Endothelial cell of umbilical vein (primary cell): ENCODE measurements around the gene NGF. TPM values are rescaled to one million over a fixed set of nuclear protein-coding genes. Genes with fewer than 3 reads are reported as not detected.

Experiments used
- BruUV-seq: library from RNA; stranded (reverse); fragments of 400-500 nt; replicated peaks from 2 replicates; lab custom pipeline; 2021; lab: Mats Ljungman, UMichigan
- CTCF ChIA-PET: fragments of 300-600, 350-600 bp; sonication (Branson Sonifier 250); formaldehyde crosslinking; loops from one replicate; lab custom pipeline; 2021; ENCODE audit warnings: antibody characterized with exemption, inconsistent platforms; lab: Charles Lee
- POLR2A ChIA-PET: fragments of 300-600, 350-600 bp; sonication (Branson Sonifier 250); formaldehyde crosslinking; loops from one replicate; lab custom pipeline; 2021; ENCODE audit warnings: antibody characterized with exemption, inconsistent platforms; lab: Charles Lee
- DNase-seq: peaks from one replicate; pipeline ENCODE4 v3.0.0-alpha.2; 2011; ENCODE audit warnings: low read depth, low spot score
- FAIRE-seq: peaks from 2 replicates; lab custom pipeline; 2011; peaks lifted over from hg19 to GRCh38; lab: Jason Lieb, UNC
- H2AFZ ChIP-seq: 2 replicates; pipeline ENCODE4 v1.6.0; 2012; ENCODE audit warnings: low read depth, low read length, control low read depth, inconsistent platforms
- H3K27ac ChIP-seq: 2 replicates; pipeline ENCODE4 v1.5.1; 2011; ENCODE audit warnings: low read depth, mild to moderate bottlenecking, control low read depth, low read length, moderate library complexity; ENCODE audit not compliant: insufficient read depth
- H3K27me3 ChIP-seq, 2 experiments: 2 replicates each; pipeline versions ENCODE4 v1.6.0 to v1.6.1; 2011; ENCODE audit warnings: low read length in 2 of 2, mixed read lengths in 1 of 2; ENCODE audit not compliant: control insufficient read depth in 2 of 2, insufficient read depth in 2 of 2
- H3K36me3 ChIP-seq, 2 experiments: 2 replicates in 1 of 2; 3 replicates in 1 of 2; pipeline ENCODE4 v1.5.1; 2011; ENCODE audit warnings: low read length in 2 of 2, mild to moderate bottlenecking in 1 of 2, moderate library complexity in 1 of 2; ENCODE audit not compliant: control insufficient read depth in 2 of 2, insufficient read depth in 2 of 2; ENCODE audit errors: extremely low read depth in 1 of 2
- H3K4me1 ChIP-seq: 3 replicates; pipeline ENCODE4 v1.5.1; 2011; ENCODE audit warnings: mild to moderate bottlenecking, low read length; ENCODE audit not compliant: control insufficient read depth, insufficient read depth; ENCODE audit errors: extremely low read depth
- H3K4me2 ChIP-seq: 2 replicates; pipeline ENCODE4 v1.6.1; 2011; ENCODE audit warnings: low read length, control low read depth, mixed read lengths; ENCODE audit not compliant: insufficient read depth
- H3K4me3 ChIP-seq, 3 experiments: fragments of 200-600 bp in 1 of 3; sonication (generic), shearing (Covaris generic) in 1 of 3; replicated peaks in 1 of 3; 2 replicates each; pipeline ENCODE4 v1.5.1; 2011 to 2016; ENCODE audit warnings: control low read depth in 3 of 3, low read length in 3 of 3, mild to moderate bottlenecking in 2 of 3, inconsistent platforms in 1 of 3, low read depth in 1 of 3, moderate library complexity in 1 of 3; ENCODE audit not compliant: insufficient read depth in 1 of 3
- H3K79me2 ChIP-seq: 2 replicates; pipeline ENCODE4 v1.6.0; 2012; ENCODE audit warnings: low read length, inconsistent platforms; ENCODE audit not compliant: control insufficient read depth, insufficient read depth
- H3K9ac ChIP-seq: replicated peaks from 2 replicates; pipeline ENCODE3; 2011; ENCODE audit warnings: low read length, control low read depth; ENCODE audit not compliant: insufficient read depth; ENCODE audit errors: extremely low read depth
- H3K9me1 ChIP-seq: replicated peaks from 3 replicates; pipeline ENCODE4 v1.6.0; 2011; ENCODE audit warnings: mild to moderate bottlenecking, low read length; ENCODE audit not compliant: control insufficient read depth, insufficient read depth; ENCODE audit errors: extremely low read depth
- H3K9me3 ChIP-seq: replicated peaks from 2 replicates; pipeline ENCODE4 v1.5.1; 2012; ENCODE audit warnings: low read length, inconsistent platforms; ENCODE audit not compliant: control insufficient read depth, insufficient read depth
- H4K20me1 ChIP-seq: replicated peaks from 2 replicates; pipeline ENCODE3; 2011; ENCODE audit warnings: mild to moderate bottlenecking, low read length; ENCODE audit not compliant: control insufficient read depth, insufficient read depth; ENCODE audit errors: extremely low read depth
- EZH2 ChIP-seq: IDR thresholded peaks from 2 replicates; pipeline ENCODE4 v1.6.1; 2012; ENCODE audit warnings: borderline replicate concordance, low read depth, mild to moderate bottlenecking, moderate library complexity, low read length, inconsistent platforms; ENCODE audit not compliant: severe bottlenecking
- FOS ChIP-seq: IDR thresholded peaks from 2 replicates; pipeline ENCODE4 v1.6.1; 2011; ENCODE audit warnings: mild to moderate bottlenecking, low read length, moderate library complexity, borderline replicate concordance; ENCODE audit not compliant: insufficient read depth
- GATA2 ChIP-seq: IDR thresholded peaks from 2 replicates; pipeline ENCODE4 v1.7.0; 2011; ENCODE audit warnings: low read depth, mild to moderate bottlenecking, moderate library complexity, mixed read lengths, low read length; ENCODE audit not compliant: insufficient read length, insufficient read depth
- JUN ChIP-seq: IDR thresholded peaks from 2 replicates; pipeline ENCODE4 v1.6.1; 2011; ENCODE audit warnings: borderline replicate concordance, low read depth; ENCODE audit not compliant: insufficient read length, insufficient read depth
- MYC ChIP-seq: IDR thresholded peaks from one replicate; pipeline ENCODE4 v1.6.1; 2011; ENCODE audit warnings: mild to moderate bottlenecking, low read depth, low read length
- POLR2A ChIP-seq: IDR thresholded peaks from 2 replicates; pipeline ENCODE4 v1.6.1; 2012; ENCODE audit warnings: low read depth, mild to moderate bottlenecking, control low read depth, low read length
- POLR2AphosphoS5 ChIP-seq: IDR thresholded peaks from 2 replicates; pipeline ENCODE4 v1.6.1; 2012; ENCODE audit warnings: low read depth, mild to moderate bottlenecking, control low read depth, low read length, moderate library complexity; ENCODE audit not compliant: insufficient read depth
- dilution Hi-C: fragments of 300-500 bp; cut with MboI; formaldehyde crosslinking; loops from one replicate; pipeline ENCODE4 v1.15.0; 2019; ENCODE audit warnings: low sequenced_read_pairs; ENCODE audit not compliant: extremely low pct_ligation_motif_present
- intact Hi-C: fragments of 100-400 bp; cut with micrococcal nuclease; formaldehyde crosslinking; loops from one replicate; pipeline ENCODE4 v1.10.0; 2022
- polyA plus RNA-seq, 4 experiments: library from polyadenylated mRNA; depleted of rRNA in 3 of 4; stranded (reverse) in 3 of 4; unstranded in 1 of 4; fragments of >200 nt; gene quantifications; 2 replicates each; pipeline versions ENCODE4 v1.2.1 to v1.2.3, GENCODE V29; 2011 to 2012; ENCODE audit warnings: missing spikeins in 1 of 4
- total RNA-seq: library from RNA; stranded (reverse); gene quantifications from 2 replicates; pipeline ENCODE4 v1.2.3, GENCODE V29; 2021
- TF ChIP-seq, protein P1 (sequence below), 2 donors: IDR thresholded peaks; 1 replicate in 1 of 2; 2 replicates in 1 of 2; pipeline ENCODE4 v1.5.1; 2011; ENCODE audit warnings: low read length in 2 of 2, mild to moderate bottlenecking in 2 of 2, moderate library complexity in 2 of 2, control low read depth in 1 of 2, inconsistent platforms in 1 of 2, low read depth in 1 of 2; ENCODE audit not compliant: insufficient read depth in 1 of 2; ENCODE audit errors: extremely low read depth in 1 of 2
- TF ChIP-seq, protein P2 (sequence below): IDR thresholded peaks from 2 replicates; pipeline ENCODE4 v1.6.1; 2011; ENCODE audit not compliant: insufficient read depth, insufficient read length

NGF gene
- total and polyA plus RNA-seq, 2 donors (not counting 3 experiments of a cell fraction or from before 2014, with no cell fraction given): not detected

DNA sequence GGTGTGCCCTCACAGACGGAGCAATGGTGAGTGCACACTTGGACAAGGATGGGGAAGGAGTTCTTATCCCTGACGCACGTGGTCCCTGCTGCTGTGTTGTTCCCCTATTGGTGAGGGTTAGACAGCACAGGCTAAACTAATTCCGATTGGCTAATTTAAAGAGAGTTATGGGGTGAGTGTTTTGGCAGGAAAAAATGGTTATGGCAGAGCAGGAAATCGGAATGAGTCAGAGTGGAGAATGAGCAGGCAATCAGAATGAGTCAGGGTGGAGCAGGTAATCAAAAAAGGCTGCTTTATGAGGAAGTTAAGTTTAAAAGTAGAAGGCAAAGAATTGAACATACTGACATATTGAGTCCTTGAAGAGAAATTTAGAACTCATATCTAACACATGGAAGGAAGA is 100.5 kb downstream of the NGF start:
- Histone ChIP-seq H3K9me3 (no peaks in the 10 kb centered on the region), H3K27ac (no peak overlapping the region), H3K4me3 (no peak overlapping the region), H3K4me1 (no peaks in the 10 kb centered on the region), H3K4me2 (no peak overlapping the region), H3K9ac (no peak overlapping the region), H3K36me3 (no peaks in the 10 kb centered on the region), H4K20me1 (no peaks in the 10 kb centered on the region), H3K79me2 (no peaks in the 10 kb centered on the region), H2AFZ (no peak overlapping the region), H3K27me3 (no peaks in the 10 kb centered on the region), H3K9me1 (no peaks in the 10 kb centered on the region)
- intact Hi-C loops (no loop called here), dilution Hi-C loops (no loop called here)
- BruUV-seq: no TSS peak
- no peak for DNase-seq
- ChIA-PET CTCF (no interaction called here), POLR2A (no interaction called here)
- TF ChIP-seq, protein P1, sequence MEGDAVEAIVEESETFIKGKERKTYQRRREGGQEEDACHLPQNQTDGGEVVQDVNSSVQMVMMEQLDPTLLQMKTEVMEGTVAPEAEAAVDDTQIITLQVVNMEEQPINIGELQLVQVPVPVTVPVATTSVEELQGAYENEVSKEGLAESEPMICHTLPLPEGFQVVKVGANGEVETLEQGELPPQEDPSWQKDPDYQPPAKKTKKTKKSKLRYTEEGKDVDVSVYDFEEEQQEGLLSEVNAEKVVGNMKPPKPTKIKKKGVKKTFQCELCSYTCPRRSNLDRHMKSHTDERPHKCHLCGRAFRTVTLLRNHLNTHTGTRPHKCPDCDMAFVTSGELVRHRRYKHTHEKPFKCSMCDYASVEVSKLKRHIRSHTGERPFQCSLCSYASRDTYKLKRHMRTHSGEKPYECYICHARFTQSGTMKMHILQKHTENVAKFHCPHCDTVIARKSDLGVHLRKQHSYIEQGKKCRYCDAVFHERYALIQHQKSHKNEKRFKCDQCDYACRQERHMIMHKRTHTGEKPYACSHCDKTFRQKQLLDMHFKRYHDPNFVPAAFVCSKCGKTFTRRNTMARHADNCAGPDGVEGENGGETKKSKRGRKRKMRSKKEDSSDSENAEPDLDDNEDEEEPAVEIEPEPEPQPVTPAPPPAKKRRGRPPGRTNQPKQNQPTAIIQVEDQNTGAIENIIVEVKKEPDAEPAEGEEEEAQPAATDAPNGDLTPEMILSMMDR (IDR thresholded peaks at IDR 0.05; ENCODE audit: extremely low read depth in 1 of 2, insufficient read depth in 1 of 2, low read depth in 1 of 2, low read length in 2 of 2): no peak
- TF ChIP-seq GATA2 (no peak), FOS (no peak), EZH2 (no peak), POLR2AphosphoS5 (no peak)
- no peak for FAIRE-seq

DNA sequence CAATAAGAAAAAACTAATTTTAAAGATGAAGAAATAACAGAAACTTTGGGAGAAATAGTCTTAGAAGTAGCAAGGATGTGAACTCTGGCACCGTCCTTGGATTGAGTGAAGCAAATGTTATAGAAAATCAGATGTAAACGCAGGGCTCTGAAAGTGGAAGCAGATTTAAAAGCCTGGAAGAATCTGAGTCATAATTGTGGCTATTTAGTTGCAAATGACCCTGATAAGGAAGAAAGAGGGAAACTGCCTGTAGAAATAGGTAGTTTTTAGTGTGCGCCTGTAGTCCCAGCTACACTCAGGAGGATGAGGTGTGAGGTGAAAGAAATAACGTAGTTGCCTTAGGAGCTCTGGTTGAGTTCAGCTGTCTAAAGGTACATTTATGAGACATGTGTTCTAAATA is 101.0 kb downstream of the NGF start:
- no TSS peak for BruUV-seq
- no peaks in the 10 kb centered on the region for H3K79me2 ChIP-seq
- FAIRE-seq (no peak), DNase-seq (no peak)
- intact Hi-C loops: no loop called here
- no peaks in the 10 kb centered on the region for H3K27me3 ChIP-seq
- no peaks in the 10 kb centered on the region for H4K20me1 ChIP-seq
- TF ChIP-seq MYC (no peak), GATA2 (no peak), POLR2A (no peak), FOS (no peak), EZH2 (no peak), JUN (no peak), POLR2AphosphoS5 (no peak)
- TF ChIP-seq, protein P1 (IDR thresholded peaks at IDR 0.05; ENCODE audit: extremely low read depth in 1 of 2, insufficient read depth in 1 of 2, low read depth in 1 of 2, low read length in 2 of 2): no peak
- TF ChIP-seq, protein P2, sequence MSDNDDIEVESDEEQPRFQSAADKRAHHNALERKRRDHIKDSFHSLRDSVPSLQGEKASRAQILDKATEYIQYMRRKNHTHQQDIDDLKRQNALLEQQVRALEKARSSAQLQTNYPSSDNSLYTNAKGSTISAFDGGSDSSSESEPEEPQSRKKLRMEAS: no peak
- H3K27ac ChIP-seq: no peak overlapping the region
- H3K4me3 ChIP-seq: no peak overlapping the region
- no peak overlapping the region for H3K9ac ChIP-seq
- CTCF ChIA-PET: no interaction called here
- H3K4me1 ChIP-seq: no peaks in the 10 kb centered on the region
- H3K9me3 ChIP-seq: no peaks in the 10 kb centered on the region
- dilution Hi-C loops: no loop called here
- H2AFZ ChIP-seq: no peak overlapping the region
- H3K9me1 ChIP-seq: no peaks in the 10 kb centered on the region
- H3K4me2 ChIP-seq: no peak overlapping the region
- no peaks in the 10 kb centered on the region for H3K36me3 ChIP-seq
- POLR2A ChIA-PET: no interaction called here
